Daoy (cell line): ENCODE results near the gene MAP10. TPM values are rescaled to one million over a fixed set of nuclear protein-coding genes. Genes with fewer than 3 reads are reported as not detected.

Source experiments
- DNase-seq: peaks from one replicate; pipeline ENCODE4 v3.0.0-alpha.2; 2015; ENCODE audit warnings: low read depth
- total RNA-seq: library from RNA; depleted of rRNA; stranded (reverse); fragments of >200 nt; shearing (Covaris generic); gene quantifications from 2 replicates; pipeline ENCODE4 v1.2.3, GENCODE V29; 2014

MAP10 gene
- total RNA-seq, 1 experiment from 2014 or later: 6.5 TPM

GRCh38 chr1:232797856-232798510 lies 7.2 kb upstream of the MAP10 start:
- no peak for DNase-seq

DNA sequence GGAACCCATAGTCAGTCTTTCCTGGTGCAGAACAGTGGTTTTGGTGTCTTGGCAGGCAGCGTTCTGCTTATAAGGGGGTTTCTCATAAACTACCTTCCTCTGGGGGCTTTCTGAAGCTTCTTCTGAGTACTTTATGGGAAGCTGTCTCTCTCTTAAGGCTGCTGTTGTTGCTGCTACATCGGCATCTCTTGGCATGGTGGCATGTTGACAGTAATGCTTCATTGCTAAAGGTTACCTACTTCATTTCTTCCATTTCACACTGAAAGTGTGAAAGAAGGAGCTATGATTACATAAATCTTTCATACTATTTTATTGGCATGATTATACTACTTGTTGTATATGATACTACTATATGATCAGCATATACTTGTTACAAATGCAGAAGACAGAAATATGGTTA lies 6.3 kb upstream of the MAP10 start:
- no peak for DNase-seq

DNA sequence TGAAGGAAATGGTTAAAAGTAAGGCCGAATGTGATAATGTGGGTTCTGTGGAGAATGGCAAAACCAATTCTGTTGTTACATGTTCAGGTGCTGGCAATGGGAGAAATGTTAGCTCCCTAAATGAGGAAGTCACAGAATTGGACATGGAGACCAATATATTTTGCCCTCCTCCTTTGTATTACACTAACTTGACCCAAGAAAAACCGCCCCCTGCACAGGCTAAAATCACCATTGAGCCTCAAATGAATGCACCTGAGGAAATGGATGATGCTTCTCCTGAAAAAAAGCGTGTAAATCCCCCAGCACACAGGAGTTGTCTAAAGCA lies 932 bp downstream of the MAP10 start:
- no peak for DNase-seq

DNA sequence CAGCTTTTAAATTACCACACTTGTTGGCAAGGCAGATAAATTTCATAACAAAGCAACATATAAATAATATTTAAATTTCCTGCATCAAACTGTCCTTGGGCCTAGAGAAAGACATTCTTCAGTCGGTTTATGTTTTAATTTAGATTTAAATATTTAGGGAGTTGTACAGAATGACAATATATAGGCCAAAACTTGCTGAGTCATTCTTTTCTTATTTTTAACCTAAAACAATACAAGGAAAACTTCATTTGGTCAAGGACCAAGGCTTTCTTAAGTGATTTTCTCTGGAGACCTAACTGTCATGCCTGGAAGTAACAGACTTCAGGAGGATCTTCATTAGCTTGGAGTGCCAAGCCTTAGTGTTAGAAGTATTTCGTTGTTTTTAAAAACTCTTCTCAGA lies 5.6 kb downstream of the MAP10 start:
- DNase-seq: no peak

- DNase-seq: no peak
Measured at GRCh38 chr1:232812560-232812959, 7.3 kb downstream of the MAP10 start.

DNA sequence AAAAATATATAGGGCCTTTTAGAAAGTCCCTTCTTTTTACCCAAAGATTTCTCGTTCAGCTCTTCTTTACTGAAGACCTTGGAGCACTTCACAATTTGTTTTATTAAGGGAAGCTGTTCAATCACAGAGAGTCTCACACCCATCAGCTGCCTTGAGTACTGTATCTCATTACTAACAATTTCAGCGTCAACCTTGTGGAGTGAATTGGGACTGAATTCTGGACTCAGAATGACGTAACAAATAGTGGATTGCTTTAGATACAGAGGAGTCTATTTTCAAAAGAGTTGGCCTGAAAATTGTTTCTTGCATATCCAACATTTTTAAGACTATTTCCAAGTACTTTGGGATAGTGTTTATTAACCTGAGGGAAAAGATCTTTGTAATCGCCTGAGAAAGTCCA lies 7.9 kb downstream of the MAP10 start:
- no peak for DNase-seq

DNA sequence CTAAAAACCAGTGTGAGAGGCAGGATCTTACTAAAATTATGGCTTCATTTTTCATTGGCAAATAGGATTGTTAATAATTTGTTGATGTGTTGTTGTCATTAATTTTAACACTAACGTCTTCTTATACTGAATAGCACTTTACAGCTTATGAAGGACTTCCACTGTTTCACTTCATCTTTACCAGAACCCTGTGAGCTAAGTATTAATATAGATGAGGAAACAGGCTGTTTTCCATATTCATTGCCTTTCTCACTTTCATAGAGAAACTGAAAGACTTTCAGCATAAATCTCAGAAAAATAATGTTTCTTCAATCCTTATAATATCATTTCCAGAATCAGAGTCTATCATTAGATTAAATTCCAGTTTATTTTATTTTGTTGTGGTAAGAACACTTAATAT lies 8.5 kb downstream of the MAP10 start:
- DNase-seq: no peak

DNA sequence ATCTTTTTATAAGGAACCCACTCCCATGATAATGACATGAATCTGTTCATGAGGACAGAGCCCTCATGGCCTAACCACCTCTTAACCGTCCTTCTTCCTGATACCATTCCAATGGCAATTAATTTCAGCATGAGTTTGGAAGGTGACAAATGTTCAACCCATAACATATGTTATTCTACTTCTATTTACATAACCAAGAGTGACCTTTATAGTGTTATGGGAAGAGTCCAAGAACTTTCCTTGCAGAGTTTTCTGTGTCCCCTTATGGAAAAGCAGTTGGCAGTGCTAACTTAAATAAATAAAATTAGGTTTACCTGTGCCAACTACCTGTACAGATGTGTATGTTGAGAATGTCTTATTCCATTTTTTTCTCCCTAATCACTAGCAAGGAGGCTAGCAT lies 11.1 kb downstream of the MAP10 start:
- DNase-seq: no peak

DNA sequence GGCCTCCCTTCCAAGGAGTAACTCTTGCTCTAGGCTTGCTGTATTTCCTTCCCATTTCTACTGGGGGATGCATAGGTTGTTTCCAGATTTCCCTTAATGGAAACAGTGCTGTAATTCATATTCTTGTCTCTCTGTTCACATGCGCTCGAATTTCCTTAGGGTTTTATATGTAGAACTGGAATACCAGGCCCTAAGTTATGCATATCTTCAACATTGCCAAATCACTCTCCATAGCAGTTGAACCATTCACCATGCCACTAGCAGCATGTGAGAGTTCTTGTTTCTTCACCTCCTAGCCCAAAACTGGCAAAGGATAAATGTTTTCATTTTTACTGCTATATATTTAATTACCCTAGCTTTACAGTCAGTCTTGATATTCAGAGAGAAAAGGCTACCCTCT lies 12.8 kb downstream of the MAP10 start:
- no peak for DNase-seq

- no peak for DNase-seq
Measured at GRCh38 chr1:232820431-232820830, 15.2 kb downstream of the MAP10 start.

- no peak for DNase-seq
Measured at GRCh38 chr1:232822530-232822929, 17.3 kb downstream of the MAP10 start.

DNA sequence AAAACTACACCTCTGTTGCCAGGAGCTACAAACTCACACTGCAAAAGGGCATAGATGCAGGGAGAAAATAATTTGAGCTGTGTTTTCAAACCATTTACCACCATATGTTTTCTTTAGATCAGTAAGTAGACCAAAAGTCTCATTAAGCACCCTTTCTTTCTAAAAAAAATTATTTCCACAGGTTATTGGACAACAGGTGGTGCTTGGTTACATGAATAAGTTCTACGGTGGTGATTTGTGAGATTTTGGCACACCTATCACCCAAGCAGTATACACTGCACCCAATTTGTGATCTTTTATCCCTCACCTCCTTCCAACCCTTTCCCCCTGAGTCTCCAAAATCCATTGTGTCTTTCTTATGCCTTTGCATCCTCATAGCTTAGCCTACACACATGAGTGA lies 21.1 kb downstream of the MAP10 start:
- no peak for DNase-seq

GRCh38 chr1:232830661-232831060 lies 25.4 kb downstream of the MAP10 start:
- DNase-seq: no peak

DNA sequence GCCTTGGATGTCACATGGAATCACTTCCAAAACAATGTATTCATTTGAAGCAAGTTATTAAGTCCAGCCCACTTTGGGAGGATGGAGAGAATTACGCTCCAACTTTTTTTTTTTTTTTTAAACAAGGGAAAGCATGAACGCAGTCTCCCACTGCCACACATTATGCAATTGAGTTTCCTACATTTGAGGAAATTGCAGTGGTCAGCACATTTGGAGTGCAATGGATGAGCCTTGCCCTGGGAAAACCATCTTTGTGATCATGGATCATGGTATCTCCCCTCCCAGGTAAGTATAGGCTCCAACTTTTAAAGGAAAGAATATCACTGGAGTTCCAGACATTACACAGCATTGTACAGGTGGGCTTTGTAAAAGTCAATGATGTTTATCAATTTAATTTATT lies 26.7 kb downstream of the MAP10 start:
- no peak for DNase-seq

GRCh38 chr1:232834066-232834465 lies 28.9 kb downstream of the MAP10 start:
- no peak for DNase-seq

DNA sequence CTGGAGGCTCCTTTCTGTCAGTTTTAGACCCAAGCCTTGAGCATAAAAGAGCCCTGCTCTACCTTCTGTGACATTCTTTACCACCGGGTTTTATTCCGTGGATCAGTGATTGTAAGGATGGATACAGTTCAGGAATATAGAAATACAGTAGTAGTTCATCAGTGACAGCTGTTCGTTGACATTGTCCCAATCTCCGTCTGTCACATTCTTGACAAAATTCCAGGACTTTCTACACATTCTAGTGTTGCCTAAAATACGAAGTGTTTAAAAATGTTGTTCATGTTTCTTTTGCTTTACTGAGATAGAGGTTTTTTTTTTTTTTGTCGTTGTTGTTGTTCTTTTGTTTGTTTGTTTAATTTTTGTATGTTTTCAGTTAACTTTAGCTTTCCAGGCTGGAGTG lies 29.9 kb downstream of the MAP10 start:
- no peak for DNase-seq

- DNase-seq: no peak
Measured at GRCh38 chr1:232837087-232837486, 31.9 kb downstream of the MAP10 start.

- no peak for DNase-seq
Measured at GRCh38 chr1:232841823-232842565, 36.8 kb downstream of the MAP10 start.

DNA sequence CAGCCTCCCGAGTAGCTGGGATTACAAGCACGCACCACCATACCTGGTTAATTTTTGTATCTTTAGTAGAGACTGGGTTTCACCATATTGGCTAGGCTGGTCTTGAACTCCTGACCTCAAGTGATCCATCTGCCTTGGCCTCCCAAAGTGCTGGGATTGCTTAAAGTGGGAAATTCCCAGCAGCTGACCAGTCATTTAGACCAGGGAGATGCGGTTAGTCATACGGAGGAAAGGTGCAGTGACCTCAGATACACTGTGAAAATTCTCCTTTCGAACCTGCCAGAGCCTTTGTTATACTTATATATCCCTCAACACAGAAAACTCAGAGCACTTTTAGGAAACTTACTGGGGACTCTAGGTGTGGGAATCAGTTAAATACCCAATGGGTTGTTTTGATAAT lies 39.6 kb downstream of the MAP10 start:
- peak; percentile 88 for DNase-seq

- no peak for DNase-seq
Measured at GRCh38 chr1:232845406-232845955, 40.3 kb downstream of the MAP10 start.

GRCh38 chr1:232851532-232851931 lies 46.3 kb downstream of the MAP10 start:
- no peak for DNase-seq

DNA sequence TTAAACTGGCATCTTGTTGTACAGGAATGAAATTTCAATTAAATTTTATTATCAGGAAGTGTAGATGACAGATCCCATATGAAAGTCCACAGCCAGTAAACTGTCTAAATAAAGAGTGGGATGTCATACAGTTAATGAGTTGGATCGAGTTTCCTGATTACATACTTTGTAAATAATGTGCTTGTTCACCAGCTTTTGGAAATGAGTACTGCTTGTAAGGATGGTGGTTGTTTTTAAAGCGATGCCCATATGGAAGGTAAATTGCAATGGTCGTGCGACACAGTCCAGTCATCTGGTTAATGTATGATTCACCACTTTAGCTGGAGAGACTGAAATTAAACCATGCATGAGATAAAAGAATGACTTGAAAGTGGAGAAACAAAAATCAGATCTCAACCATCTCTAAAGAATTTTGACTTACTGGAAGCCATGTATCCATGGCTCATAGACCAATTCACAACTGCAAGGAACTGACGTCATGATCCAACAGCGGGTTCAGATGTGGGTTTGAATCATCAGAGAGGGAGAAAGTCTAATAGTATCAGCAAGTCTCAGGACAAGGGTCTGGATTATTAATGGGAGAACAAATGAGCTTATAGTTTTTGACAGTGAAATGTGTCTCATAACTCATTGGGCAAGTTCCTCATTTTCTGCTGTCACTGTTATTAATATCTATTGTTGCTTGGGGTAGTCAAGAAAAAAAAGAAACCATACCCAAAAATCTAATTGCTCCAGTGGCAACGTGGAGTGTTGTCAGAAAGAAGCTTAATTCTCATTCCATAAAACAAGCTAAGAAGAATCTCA lies 49.0 kb downstream of the MAP10 start:
- DNase-seq: peak; percentile 94

GRCh38 chr1:232854798-232855159 lies 49.6 kb downstream of the MAP10 start:
- no peak for DNase-seq
